HG02870 (cell line): ENCODE data around the gene SAMD3.
"Not testable (repeated sequence)": the region's sequence is repeated elsewhere in the genome, so short reads cannot be mapped to it uniquely, and the experiment has no call there.

Experiments
- ATAC-seq: cut with Tn5 transposase; IDR thresholded peaks from one replicate; pipeline ENCODE4 v1.9.1; 2021; ENCODE audit warnings: mild to moderate bottlenecking, moderate library complexity; ENCODE audit not compliant: unreplicated experiment

The SAMD3 gene

DNA sequence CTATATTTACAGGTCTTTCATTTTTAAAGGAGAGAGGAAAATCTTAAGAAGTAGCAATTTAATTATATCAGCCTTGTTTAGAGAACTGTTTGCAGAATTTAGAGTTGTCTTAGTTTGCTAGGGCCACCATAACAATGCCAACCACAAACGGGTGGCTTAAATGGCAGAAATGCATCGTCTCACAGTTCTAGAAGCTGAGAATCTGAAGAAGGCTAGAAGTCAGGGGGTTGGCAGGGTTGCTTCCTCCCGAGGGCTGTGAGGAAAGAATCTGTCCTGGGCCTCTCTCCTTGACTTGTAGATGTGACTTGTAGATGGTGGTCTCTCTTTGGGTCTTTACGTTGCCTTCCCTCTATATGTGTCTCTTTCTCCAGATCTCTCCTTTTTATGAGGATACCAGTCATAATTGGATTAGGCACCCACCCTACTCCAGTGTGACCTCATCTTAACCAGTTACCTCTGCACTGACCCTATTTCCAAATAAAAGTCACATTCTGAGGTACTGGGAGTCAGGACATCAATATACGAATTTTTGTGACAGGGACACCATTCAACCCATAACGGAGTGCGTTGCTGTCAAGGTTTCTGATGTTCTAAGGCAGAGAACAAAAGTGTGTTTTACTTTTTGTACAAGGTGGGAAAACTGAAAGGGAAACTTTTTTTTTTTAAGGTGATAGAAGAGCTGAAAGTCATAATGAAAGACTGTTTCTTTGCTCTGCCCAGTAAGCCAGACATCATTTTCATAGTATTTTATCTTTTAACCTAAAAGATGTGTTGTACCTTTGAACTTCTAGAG lies 84.4 kb downstream of the SAMD3 start:
- peak; percentile 69 for ATAC-seq

DNA sequence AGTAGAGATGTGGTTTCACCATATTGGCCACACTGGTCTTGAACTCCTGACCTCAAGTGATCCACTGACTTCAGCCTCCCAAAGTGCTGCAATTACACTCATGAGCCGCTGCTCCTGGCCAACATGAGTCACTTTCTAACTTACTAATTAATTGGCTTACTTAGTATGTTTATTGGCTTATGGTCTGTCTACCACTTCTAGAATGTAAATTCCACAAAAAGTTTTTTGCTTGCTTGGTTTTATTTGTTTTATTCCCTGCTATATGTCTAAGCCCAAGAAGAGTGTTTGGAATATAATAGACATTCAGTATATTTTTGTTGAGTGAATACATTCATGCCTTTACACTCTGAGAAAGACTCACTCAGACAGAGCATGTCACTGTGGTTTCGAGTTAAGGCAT lies 86.0 kb downstream of the SAMD3 start:
- ATAC-seq = no peak

DNA sequence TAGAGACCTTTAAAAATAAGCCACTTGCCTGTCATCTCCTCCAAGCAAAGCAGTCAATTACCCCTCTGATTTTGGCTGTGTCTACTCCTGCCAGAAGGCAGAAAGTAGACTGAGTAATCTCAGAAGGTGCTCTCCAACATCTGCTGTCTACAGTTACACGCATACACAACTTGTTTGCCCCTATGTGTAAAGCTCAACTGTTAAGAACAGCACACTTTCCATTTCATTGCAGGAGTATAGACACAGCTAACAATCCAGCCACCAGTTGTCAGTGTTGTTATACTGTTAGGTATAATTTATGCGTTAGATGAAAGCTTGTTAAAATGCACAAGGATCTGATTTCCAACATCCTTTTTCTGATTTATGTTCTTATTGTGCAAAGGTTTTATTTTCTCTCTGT lies 88.2 kb downstream of the SAMD3 start:
- ATAC-seq = peak; percentile 30

DNA sequence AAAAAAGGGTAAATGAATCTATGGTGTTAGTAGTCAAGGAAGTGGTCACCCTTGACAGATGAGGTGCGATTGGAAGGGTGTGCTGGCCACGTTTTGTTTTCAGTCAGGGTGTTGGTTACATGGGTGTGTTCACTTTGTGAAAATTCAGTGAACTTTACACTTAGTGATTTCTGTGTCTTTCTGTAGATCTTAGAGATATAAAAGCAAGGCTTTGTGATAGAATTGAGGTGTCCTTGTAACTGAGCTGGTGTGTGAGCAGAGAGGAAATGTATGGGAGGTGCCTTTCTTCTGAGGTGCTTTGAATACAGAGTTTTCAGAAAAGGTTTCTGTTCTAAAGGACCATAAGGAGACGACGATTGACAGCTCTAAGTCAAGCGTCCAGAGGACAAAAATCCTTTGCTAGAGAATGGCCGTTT lies 90.5 kb downstream of the SAMD3 start:
- ATAC-seq = peak; percentile 76

DNA sequence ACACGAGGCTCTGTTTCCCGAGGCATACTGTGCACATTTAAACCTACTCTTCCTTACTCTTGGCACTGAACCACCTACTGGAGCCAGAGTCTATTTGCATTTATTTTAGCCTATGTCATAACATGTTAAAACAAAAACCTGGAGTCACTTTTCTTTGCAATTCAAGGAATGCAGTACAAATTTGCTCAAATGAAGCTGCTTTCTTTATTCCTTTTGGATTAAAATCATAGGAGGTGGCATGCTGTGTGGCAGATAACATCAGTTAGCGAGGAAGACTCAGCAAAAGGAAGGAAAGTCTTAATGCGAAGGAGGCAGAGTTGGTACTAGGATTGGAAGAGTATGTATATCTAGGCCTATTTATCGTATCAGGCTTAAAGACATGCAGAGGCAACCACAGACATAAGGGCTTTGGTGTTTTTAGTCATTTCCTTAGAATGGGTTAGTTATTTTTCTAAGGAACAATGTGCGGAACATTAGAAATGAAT lies 92.9 kb downstream of the SAMD3 start:
- no peak for ATAC-seq

DNA sequence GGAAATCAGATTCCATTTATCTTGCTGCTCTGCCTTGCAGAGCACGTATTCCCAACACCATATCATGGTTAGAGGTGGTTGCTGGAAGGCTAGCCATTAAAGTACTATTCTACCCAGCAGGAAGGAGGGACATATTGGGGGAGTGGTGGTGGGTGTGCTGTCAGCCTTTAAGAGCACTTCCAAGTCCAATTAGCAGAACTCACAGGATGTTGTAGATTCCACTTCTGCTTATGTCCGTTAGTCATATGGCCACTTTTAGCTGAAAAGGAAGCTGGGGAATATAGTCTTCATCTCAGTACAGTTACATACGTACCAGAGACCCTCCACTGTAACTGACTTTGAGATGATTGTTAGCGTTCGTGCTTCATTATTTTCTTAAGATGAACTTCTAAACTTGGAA lies 94.4 kb downstream of the SAMD3 start:
- ATAC-seq = no peak

DNA sequence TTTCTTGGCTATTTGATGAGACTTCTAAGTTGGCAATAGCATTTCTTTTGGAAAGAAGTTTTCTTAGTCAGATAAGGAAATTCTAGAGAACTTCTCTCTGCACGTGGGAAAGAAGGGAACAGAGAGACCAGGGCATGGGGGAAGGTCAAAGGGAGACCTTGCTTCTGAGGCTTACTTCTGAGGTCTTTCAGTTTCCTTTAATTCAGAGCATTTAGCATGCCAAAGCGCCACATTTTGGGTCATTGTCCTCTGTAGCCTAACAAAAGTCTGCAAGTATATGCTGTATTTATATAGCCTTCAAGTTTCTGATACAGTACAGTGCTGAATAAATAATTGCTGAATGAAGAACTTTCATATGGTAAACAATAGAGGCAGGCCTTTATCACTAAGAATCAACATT lies 95.6 kb downstream of the SAMD3 start:
- no peak for ATAC-seq

DNA sequence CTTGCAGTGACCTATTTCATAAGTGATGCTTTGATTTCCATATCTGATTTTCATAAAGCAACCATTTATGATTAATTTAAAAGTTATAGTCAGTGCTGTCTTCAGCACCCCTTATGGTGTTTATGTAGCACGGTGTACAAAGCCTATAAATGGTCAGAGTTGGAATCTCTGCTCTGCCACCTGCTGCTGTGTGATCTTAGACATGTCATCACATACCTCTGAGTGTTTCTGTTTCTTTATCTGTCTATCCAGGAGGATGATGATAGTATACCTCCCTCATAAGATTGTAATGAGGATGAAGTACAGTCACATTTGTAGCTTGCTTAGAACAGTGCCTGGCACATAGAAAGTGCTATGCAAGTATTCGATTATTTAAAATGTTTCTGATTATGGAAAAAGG lies 100.5 kb downstream of the SAMD3 start:
- ATAC-seq = no peak

DNA sequence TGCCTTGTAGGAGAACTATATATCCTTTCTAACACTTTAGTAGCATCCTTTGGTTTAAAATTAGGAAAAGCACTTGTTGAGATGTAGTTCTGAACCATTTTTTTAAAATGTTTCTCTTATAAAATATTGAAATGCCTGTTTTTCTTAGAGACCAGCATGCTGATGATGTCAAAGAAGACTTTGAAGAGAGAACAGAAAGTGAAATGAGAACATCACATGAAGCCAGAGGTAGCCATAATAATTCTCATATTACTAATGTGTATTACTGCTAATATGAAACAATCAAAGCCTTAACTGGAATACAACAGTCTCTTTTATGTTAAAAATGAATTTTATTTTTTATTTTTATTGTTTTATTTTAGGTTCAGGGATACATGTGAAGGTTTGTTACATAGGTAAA lies 102.0 kb downstream of the SAMD3 start:
- ATAC-seq = no peak

DNA sequence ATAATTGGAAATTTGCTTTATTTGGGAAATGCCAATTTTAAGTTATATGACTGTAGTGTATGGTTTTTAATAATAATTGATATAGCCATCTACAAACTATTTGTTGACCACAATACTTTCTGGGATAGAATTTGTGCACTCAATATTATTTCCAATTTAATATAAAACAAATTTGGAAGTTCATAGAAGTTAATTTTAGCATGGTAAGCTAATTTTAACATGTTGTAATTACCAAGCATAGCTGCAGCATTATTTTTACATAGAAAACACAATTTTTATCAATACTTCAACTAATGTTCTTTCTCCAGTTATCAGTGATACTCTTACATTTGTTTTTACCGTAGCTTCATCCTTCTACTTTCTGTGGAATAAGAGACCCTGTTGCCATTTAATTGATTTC lies 103.5 kb downstream of the SAMD3 start:
- ATAC-seq = no peak

DNA sequence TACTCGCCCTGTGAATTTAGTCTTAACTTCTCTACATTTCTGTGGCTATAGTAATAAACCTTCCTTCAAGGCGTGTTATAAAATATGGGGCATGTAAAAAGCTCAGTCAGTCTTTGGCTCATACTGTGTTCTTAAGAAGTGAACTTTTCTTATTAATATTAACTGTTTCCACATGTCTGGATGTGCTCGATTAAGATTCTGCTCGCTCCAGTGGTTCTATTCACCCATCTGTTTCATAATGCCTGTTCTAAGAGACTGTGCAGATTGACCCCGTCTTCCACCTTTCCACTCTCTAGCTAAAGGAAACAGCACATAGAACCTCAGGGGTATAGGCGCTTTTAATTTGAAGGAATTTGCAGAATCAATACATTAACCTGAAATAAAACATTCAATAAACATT lies 104.5 kb downstream of the SAMD3 start:
- ATAC-seq = no peak

DNA sequence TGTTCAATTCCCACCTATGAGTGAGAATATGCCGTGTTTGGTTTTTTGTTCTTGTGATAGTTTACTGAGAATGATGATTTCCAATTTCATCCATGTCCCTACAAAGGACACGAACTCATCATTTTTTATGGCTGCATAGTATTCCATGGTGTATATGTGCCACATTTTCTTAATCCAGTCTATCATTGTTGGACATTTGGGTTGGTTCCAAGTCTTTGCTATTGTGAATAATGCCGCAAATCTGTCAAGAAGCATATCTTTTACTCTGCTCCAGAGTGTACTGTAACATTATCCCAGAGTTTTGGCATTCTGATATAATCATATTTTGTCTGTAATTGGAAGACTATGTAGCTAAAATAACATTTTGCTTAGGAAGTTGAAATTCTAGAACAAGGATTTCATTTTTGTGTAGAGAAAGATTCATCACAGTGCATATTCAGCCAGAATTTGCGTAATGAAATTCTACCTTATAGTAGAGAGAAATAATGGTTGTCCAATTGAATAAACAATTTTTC lies 105.5 kb downstream of the SAMD3 start:
- not testable (repeated sequence) for ATAC-seq

DNA sequence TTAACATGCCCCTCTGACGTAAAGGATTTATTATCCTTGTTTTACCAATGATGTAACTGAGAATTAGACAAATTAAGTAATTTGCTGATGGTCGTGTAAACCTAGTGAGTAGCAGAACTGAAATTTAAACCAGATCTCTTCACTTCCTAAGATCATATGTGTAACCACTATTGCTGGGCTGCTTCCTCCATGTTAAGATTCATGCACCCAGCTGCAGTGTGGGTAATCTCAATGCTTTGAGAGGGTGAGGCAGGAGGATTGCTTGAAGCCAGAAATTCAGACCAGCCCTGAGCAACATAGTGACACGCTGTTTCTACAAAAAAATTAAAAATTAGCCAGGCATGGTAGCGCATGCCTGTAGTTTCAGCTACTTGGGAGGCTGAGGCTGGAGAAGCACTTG lies 106.5 kb downstream of the SAMD3 start:
- peak; percentile 49 for ATAC-seq

DNA sequence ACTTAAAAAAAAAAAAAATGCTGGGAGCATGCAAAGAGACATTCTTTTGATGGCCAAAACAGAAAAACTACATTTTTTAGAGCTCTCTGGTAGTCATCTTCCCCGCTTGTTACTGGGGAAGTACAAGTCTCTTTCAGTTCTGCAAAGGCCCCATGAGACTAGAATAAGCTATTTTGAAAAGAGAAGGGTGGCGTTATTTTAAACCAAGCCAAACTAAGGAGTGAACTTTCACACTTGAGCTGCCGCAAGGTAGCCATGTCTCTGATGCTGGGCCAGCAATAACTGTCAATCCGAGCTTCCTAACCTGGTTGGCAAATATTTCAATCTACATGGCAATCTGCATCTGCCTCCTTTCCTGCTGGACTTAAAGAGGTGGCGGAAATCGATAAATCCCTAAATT lies 107.7 kb downstream of the SAMD3 start:
- ATAC-seq = peak; percentile 88

DNA sequence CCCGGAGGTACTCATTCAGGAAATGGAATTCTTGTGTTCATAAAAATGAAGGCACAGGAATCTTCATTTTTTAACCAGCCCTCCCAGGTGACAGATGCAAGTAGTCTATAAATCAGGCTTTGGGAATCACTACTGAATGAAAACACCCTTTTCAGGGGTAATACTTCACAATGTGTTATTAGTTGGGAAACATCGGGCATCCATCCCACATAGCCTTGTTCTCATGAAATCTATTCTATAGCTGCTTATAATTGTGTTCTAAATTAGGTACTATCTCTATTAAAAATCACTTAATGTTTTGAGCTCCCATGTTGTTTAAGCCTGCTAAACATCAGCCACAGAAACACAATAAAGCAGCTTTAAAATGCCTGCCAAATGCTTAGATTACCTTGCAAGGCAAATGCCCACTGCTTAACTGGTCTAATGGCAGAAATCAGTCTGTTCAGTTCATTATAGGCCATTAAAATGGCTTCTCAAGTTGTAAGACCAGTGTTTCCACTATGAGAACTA lies 109.5 kb downstream of the SAMD3 start:
- ATAC-seq = no peak

DNA sequence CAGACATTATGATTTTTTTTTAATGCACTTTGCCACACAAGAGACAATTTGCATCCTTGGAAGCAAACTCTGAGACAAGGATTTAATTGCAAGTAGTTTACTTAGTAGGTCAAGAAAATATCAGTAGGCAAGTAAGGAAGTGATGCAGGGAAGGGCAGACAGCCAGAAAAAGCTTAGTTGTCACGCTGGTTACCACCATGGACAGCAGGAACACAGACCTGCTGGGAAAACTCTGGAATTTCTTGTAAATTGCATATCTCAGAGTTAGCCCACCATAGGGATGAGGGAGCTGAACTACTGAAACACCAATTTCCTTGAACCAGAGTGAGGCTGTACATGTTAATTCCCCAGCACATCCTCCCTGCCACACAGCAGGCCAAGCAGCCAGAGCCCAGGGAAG lies 111.7 kb downstream of the SAMD3 start:
- ATAC-seq = no peak

DNA sequence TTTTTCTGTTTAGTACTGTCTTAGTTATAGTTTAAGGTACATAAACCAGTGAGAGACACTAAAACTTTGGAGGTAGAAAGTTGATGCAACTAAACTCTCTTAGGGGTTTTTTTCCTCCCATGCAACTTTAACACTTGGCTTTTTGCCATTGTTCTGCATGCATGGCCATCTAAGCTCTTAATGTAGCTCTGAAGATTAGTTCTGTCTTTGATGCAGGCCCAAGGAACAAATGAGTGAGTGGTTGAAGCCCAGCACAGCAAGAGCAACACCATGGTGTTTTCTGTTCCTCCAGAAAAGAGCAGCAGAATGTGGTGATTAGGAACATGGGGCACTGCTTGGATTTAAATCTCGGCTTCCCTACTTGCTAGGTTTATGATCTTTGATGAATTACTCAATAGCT lies 115.0 kb downstream of the SAMD3 start:
- no peak for ATAC-seq

DNA sequence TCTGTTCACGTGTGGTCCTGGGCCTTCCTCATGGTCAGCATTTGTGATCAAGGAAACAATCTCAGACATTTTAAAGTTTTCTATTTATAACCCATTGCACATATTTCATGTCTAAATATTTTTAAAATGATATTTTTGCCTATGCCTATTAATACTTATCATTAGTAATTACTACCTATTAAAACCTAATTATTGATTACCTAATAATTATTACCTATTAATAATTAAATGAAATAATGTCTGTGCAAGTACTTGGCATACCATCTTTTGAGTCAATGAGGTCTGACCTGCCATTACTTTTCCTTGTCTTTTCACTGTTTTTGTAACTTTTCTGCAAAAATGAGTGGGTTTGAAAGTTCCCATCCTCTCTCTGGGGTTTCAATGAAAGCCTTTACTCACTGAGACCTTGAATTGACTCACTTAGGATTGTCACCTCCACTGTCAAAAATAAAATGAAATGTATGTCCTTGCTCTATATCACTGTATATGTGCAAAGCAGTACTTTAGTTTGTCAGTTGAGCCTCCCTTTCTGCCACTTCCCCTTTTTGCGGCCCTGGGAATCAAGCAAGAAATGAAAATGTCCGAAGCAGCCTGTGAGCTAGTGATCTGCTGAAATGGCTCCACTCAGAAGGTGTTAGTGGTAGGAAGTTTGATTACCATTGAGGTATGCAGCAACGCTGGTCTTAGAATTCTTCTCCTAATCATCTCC lies 116.6 kb downstream of the SAMD3 start:
- peak; percentile 86 for ATAC-seq

DNA sequence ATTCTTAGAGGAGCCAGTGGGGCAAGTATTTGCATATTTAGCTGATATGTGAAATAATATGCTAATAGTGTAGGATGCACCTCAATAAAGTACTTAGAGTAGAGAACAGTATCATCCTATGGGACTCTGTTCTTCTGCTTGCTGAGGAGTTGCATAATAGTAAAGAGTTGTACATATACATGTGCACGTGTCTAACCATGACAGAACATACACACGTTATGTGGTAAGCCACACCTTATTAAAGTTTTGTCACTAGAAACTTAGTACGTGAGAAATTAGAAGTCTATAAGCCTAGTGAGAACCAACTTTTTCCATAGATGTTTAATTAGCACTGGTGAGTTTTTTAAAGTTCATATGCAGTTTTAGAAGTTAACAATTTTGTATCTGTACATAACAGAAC lies 123.6 kb downstream of the SAMD3 start:
- no peak for ATAC-seq

DNA sequence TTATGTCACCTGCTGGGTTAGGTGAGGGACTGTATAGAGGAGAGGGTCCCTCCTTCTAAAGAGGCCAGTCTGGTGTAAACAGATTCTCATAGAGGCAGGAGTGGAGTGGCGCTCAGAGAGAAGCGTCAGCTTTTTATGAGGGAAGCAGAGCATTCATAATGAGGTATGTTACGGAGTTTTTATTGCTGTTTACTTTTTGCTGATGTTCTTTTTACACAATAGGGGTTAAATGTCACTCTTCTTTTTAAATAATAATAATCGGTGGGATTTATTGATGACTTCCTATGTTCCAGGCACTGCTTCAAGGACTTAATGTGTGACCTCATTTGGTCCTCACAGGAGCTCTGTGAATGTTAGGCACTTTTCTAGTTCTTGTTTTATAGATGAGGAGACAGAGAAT lies 124.4 kb downstream of the SAMD3 start:
- no peak for ATAC-seq
